Measurements from ENCODE around the gene LARGE1.

GRCh38 chr22:33798401-33798800, 121.9 kb downstream of the LARGE1 start:
- TF ChIP-seq POLR2A (IDR thresholded peaks at IDR 0.05) (no peak), CTCF (IDR thresholded peaks at IDR 0.05) (no peak)

Data from Peyer's patch (tissue), 4 donors.